Activated T-cell treated with anti-CD3 and anti-CD28 coated beads, Interleukin-2, amount 50 U/mL, for 72 hours (primary cell): ENCODE results near the gene PANX3. TPM values are rescaled to one million over a fixed set of nuclear protein-coding genes. Genes with fewer than 3 reads are reported as not detected.
A peak's percentile ranks its signal among the peaks of the same experiment; 100 is the strongest.

Experiments
- ATAC-seq, 2 donors: fragments of 150-1000 bp; cut with Tn5 transposase; replicated peaks in 1 of 2; 2 replicates each; pipeline ENCODE4 v1.10.0; 2021; ENCODE audit warnings: moderate library complexity in 2 of 2, mild to moderate bottlenecking in 1 of 2
- DNase-seq, 2 donors: peaks; one replicate each; pipeline ENCODE4 v3.0.0; 2021 to 2022; ENCODE audit warnings: mixed read lengths in 1 of 2
- H3K27ac Mint-ChIP-seq: one replicate; pipeline ENCODE4 v1.8.0; 2022; ENCODE audit warnings: mild to moderate bottlenecking, moderate library complexity, mixed read lengths
- H3K27me3 Mint-ChIP-seq: one replicate; pipeline ENCODE4 v1.8.0; 2022; ENCODE audit warnings: low read depth, mixed read lengths
- H3K36me3 Mint-ChIP-seq, 2 donors: one replicate each; pipeline ENCODE4 v1.8.0; 2022; ENCODE audit warnings: mixed read lengths in 2 of 2, mild to moderate bottlenecking in 1 of 2; ENCODE audit not compliant: insufficient read depth in 2 of 2
- H3K4me1 Mint-ChIP-seq: one replicate; pipeline ENCODE4 v1.8.0; 2022; ENCODE audit warnings: low read depth, mixed read lengths
- H3K4me3 Mint-ChIP-seq, 2 donors: one replicate each; pipeline ENCODE4 v1.8.0; 2022; ENCODE audit warnings: mild to moderate bottlenecking in 2 of 2, mixed read lengths in 2 of 2, moderate library complexity in 2 of 2
- H3K9me3 Mint-ChIP-seq, 2 donors: one replicate each; pipeline ENCODE4 v1.8.0; 2022; ENCODE audit warnings: mixed read lengths in 2 of 2
- total RNA-seq, 2 donors: library from RNA; stranded (reverse); gene quantifications; one replicate each; pipeline ENCODE4 v1.2.3, GENCODE V29; 2022

PANX3 gene, protein sequence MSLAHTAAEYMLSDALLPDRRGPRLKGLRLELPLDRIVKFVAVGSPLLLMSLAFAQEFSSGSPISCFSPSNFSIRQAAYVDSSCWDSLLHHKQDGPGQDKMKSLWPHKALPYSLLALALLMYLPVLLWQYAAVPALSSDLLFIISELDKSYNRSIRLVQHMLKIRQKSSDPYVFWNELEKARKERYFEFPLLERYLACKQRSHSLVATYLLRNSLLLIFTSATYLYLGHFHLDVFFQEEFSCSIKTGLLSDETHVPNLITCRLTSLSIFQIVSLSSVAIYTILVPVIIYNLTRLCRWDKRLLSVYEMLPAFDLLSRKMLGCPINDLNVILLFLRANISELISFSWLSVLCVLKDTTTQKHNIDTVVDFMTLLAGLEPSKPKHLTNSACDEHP
- not detected for total RNA-seq

DNA sequence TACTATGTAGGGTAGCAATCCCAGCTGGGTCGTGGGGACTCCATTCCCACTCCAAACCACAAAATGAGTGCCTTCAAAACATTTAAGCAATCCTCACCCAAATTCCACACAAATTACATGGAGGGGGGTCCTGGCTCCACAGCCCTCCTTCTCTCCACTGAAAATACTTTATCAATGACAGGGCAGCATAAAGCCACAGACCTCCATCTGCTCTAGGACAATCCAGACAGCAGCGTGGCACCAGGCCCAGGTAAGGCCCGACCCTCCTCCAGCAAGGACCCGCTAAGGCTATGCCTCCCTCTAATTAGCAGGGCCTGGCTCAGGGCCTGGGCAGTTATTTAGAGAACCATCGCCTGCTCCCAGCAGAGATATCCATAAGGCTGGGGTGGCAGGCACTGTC lies at the start of gene PANX3:
TSS of gene PANX3 (plus strand) at position 365 of the 400 bp plus-strand sequence. CDS start 129 bp downstream, outside the sequence.
- Mint-ChIP-seq H3K4me3 (no peak within 1 kb of the TSS), H3K9me3 (no peaks in the 10 kb centered on the region), H3K36me3 (no peaks in the 10 kb centered on the region), H3K27ac (no peak within 1 kb of the TSS), H3K4me1 (peaks cover 10% of the 10 kb centered on the region), H3K27me3 (no peaks in the 10 kb centered on the region)
- no peak for ATAC-seq
- no peak for DNase-seq

DNA sequence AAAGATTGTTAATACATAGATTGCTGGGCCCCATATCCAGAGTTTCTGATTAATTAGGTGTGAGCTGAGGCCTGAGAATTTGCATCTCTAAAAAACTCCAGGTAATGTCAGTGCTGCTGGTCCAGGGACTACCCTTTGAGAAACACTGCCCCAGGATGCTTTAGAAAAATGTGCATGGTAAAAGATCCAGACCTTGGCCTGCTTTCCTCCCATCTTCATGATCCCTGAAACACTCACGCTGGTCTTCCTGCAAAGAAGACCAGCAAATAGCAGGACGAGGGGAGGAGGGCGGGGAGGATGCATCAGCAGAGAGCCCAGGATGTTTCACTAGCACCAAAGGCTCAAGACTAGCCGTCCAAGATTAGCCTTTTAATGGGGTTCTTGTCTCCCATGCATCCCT lies 41.5 kb upstream of the PANX3 start, which contains the start of gene OR8A1:
TSS of gene OR8A1 (plus strand) at position 301 of the 400 bp plus-strand sequence. CDS start 123 bp downstream, outside the sequence.
- no peaks in the 10 kb centered on the region for H3K9me3 Mint-ChIP-seq
- H3K27me3 Mint-ChIP-seq = peaks cover 30% of the 10 kb centered on the region
- H3K4me1 Mint-ChIP-seq = no peaks in the 10 kb centered on the region
- H3K4me3 Mint-ChIP-seq = no peak within 1 kb of the TSS
- DNase-seq (no peak), ATAC-seq (no peak)
- H3K27ac Mint-ChIP-seq = no peak within 1 kb of the TSS
- no peaks in the 10 kb centered on the region for H3K36me3 Mint-ChIP-seq

DNA sequence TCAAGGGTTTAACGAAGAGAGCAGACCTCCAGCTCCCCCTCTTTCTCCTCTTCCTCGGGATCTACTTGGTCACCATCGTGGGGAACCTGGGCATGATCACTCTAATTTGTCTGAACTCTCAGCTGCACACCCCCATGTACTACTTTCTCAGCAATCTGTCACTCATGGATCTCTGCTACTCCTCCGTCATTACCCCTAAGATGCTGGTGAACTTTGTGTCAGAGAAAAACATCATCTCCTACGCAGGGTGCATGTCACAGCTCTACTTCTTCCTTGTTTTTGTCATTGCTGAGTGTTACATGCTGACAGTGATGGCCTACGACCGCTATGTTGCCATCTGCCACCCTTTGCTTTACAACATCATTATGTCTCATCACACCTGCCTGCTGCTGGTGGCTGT lies 41.1 kb upstream of the PANX3 start:
- no peaks in the 10 kb centered on the region for H3K36me3 Mint-ChIP-seq
- H3K27me3 Mint-ChIP-seq = peaks cover 31% of the 10 kb centered on the region
- ATAC-seq (no peak), DNase-seq (no peak)
- H3K4me1 Mint-ChIP-seq = no peaks in the 10 kb centered on the region
- H3K9me3 Mint-ChIP-seq = no peaks in the 10 kb centered on the region
- no peak overlapping the region for H3K27ac Mint-ChIP-seq
- no peak overlapping the region for H3K4me3 Mint-ChIP-seq

DNA sequence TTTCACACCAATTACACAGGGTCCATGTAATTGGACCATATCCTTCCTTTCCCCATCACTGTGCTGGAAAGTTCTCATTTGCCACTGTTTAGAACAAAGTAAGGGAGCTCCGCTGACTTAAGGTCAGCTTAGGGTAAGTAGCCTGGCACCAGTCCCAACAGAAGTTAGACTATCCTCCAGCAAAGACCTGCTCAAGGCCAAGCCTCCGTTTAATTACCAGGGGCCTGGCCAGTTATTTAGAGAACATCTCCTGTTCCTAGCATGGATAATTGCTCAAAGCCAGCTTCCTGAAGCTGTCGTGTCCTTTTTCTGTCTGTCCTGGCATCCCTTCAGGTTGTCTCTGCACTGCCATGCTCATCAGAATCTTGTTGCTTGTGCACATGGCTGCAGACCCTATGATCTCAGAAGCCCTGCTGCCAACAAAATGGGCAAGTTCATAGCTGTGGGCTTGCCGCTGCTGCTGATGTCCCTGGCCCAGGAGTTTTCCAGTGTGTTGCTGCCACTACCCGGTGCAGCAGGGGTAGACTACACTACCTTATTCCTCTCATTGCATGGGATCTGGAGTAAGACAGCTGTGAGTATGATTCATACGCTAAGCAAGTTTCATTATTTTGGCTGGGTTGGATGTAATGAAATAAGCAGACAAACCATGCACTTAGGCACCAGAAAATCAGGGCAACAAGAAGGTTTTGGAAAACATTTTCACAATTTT lies 33.4 kb upstream of the PANX3 start:
- no peak for ATAC-seq
- Mint-ChIP-seq H3K36me3 (no peaks in the 10 kb centered on the region), H3K9me3 (no peaks in the 10 kb centered on the region), H3K4me1 (no peaks in the 10 kb centered on the region), H3K27me3 (peaks cover 17% of the 10 kb centered on the region), H3K4me3 (no peak overlapping the region), H3K27ac (no peak overlapping the region)
- DNase-seq = no peak

DNA sequence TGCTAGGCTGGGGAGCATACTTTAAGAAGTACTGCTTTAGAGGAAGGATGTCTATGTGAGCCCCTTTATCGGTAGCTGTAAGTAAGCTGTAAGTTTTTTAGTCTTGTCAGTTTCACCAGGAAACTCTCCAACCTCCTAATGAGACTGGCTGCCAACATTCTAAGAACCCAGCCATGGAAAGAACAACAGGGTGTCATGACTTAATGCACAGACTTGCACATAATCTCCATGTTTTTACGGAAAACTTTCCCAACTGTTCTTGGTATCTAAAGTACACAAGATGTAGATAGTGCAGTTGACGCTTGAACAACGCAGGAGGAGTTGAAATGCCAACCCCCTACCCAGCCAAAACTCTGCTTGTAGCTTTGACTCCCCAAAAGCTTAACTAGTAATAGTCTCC lies 32.5 kb upstream of the PANX3 start:
- H3K27ac Mint-ChIP-seq = no peak overlapping the region
- H3K36me3 Mint-ChIP-seq = no peaks in the 10 kb centered on the region
- H3K4me1 Mint-ChIP-seq = no peaks in the 10 kb centered on the region
- ATAC-seq (no peak), DNase-seq (no peak)
- H3K9me3 Mint-ChIP-seq = no peaks in the 10 kb centered on the region
- H3K27me3 Mint-ChIP-seq = peaks cover 17% of the 10 kb centered on the region
- no peak overlapping the region for H3K4me3 Mint-ChIP-seq

DNA sequence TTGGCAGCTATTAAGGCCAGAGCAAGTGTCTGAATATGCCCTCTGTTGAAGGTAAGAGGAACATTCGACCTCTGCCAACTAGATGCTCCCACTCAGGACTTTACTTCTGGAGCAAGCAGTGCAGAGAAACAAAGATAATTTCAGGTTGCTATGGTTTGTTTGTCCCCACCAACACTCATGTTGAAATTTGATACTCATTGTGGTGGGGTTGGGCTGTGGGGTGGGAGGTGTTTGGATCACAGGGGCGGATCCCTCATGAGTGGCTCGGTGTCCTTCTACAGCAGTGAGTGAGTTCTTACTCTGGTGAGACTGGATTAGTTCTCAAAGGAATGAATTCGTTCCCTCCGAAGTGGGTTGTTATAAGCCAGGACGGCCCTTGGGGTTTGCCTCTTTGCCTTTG lies 29.4 kb upstream of the PANX3 start:
- Mint-ChIP-seq H3K4me1 (no peaks in the 10 kb centered on the region), H3K4me3 (no peak overlapping the region), H3K27me3 (peaks cover 6% of the 10 kb centered on the region)

GRCh38 chr11:124582565-124582964 lies 28.7 kb upstream of the PANX3 start:
- DNase-seq (no peak), ATAC-seq (no peak)
- no peak overlapping the region for H3K4me3 Mint-ChIP-seq
- H3K27me3 Mint-ChIP-seq = peaks cover 13% of the 10 kb centered on the region
- H3K4me1 Mint-ChIP-seq = no peaks in the 10 kb centered on the region
- H3K36me3 Mint-ChIP-seq = no peaks in the 10 kb centered on the region
- no peaks in the 10 kb centered on the region for H3K9me3 Mint-ChIP-seq
- H3K27ac Mint-ChIP-seq = no peak overlapping the region

More for the DNA sequence above, 29.4 kb upstream of the PANX3 start:
- Mint-ChIP-seq H3K9me3 (no peaks in the 10 kb centered on the region), H3K27ac (no peak overlapping the region), H3K36me3 (no peaks in the 10 kb centered on the region)
- ATAC-seq (no peak), DNase-seq (no peak)

DNA sequence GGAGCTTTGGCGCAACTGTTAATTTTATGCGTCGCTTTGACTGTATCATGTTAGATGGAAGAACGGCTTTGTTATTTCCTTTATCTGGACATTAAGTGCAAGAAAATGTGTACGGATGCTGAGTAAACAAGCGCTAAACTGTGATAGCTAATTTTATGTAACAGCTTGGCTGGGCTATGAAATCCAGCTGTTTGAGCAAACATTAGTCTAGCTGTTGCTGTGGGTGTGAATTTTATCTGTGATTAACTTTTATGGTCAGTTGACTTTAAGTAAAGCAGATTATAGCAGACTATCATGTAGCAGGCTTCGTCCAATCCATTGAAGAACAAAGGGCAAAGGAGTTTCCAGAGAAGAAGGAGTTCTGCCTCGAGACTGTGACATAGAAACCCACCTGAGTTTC lies 27.4 kb upstream of the PANX3 start:
- DNase-seq (no peak), ATAC-seq (no peak)
- peaks cover 15% of the 10 kb centered on the region for H3K27me3 Mint-ChIP-seq
- no peak overlapping the region for H3K27ac Mint-ChIP-seq
- no peak overlapping the region for H3K4me3 Mint-ChIP-seq
- H3K36me3 Mint-ChIP-seq = no peaks in the 10 kb centered on the region
- H3K4me1 Mint-ChIP-seq = no peaks in the 10 kb centered on the region
- H3K9me3 Mint-ChIP-seq = no peaks in the 10 kb centered on the region

- H3K9me3 Mint-ChIP-seq = no peaks in the 10 kb centered on the region
These were observed 26.4 kb upstream of the PANX3 start for GRCh38 chr11:124584681-124585372.

DNA sequence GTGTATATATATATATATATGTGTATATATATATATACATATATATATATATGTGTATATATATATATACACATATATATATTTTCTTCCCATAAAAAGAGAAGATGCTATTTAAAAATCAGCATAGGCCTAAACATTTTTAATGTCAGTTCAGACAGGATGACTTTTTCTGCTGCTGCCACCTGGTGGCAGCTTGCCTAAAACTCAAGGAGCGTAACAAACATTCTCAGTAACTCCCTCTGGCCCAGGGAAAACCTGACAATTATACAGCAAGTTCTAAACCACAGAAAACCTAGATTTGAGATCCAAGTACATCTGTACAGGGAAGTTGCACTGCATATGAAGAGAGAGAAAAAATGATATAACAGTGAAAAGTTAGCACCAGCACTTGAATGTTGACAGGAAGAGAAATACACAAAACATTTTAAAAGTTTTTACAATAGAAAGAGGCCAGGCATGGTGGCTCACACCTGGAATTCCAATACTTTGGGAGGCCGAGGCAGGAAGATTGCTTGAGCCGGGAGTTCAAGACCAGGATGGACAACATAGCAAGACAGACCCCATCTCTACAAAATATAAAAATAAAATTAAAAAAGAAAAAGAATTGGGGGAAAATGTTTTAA lies 24.9 kb upstream of the PANX3 start:
- Mint-ChIP-seq H3K27ac (no peak overlapping the region), H3K9me3 (no peaks in the 10 kb centered on the region), H3K4me1 (no peaks in the 10 kb centered on the region), H3K4me3 (no peak overlapping the region), H3K36me3 (no peaks in the 10 kb centered on the region), H3K27me3 (peaks cover 23% of the 10 kb centered on the region)
- DNase-seq (peak; percentile 29 to 49), ATAC-seq (peak in 1 of 2 donors; percentile 45)

More at GRCh38 chr11:124584681-124585372, 26.4 kb upstream of the PANX3 start:
- DNase-seq (no peak), ATAC-seq (no peak)
- H3K27me3 Mint-ChIP-seq = peaks cover 16% of the 10 kb centered on the region
- H3K27ac Mint-ChIP-seq = no peak overlapping the region
- H3K36me3 Mint-ChIP-seq = no peaks in the 10 kb centered on the region
- no peaks in the 10 kb centered on the region for H3K4me1 Mint-ChIP-seq
- H3K4me3 Mint-ChIP-seq = no peak overlapping the region

- Mint-ChIP-seq H3K36me3 (no peaks in the 10 kb centered on the region), H3K9me3 (no peaks in the 10 kb centered on the region), H3K27me3 (peaks cover 26% of the 10 kb centered on the region), H3K4me3 (no peak overlapping the region), H3K4me1 (no peaks in the 10 kb centered on the region), H3K27ac (no peak overlapping the region)
- DNase-seq (no peak), ATAC-seq (no peak)
These were observed 19.8 kb upstream of the PANX3 start for GRCh38 chr11:124591430-124591829.

GRCh38 chr11:124592627-124593026 lies 18.6 kb upstream of the PANX3 start:
- DNase-seq (no peak), ATAC-seq (no peak)
- Mint-ChIP-seq H3K36me3 (no peaks in the 10 kb centered on the region), H3K9me3 (no peaks in the 10 kb centered on the region), H3K4me3 (no peak overlapping the region), H3K4me1 (no peaks in the 10 kb centered on the region), H3K27ac (no peak overlapping the region), H3K27me3 (peaks cover 17% of the 10 kb centered on the region)

- ATAC-seq = no peak
- Mint-ChIP-seq H3K36me3 (no peaks in the 10 kb centered on the region), H3K27ac (no peak overlapping the region), H3K27me3 (peaks cover 11% of the 10 kb centered on the region), H3K4me1 (no peaks in the 10 kb centered on the region), H3K9me3 (no peaks in the 10 kb centered on the region), H3K4me3 (no peak overlapping the region)
- no peak for DNase-seq
These were observed 15.9 kb upstream of the PANX3 start for GRCh38 chr11:124595302-124595701.
